Ovary (tissue), 3 donors: ENCODE measurements around the gene PRKG1.

Experiments
- CTCF ChIP-seq, 3 donors: fragments of 450-650 bp in 2 of 3; fragments of 200-600 bp in 1 of 3; IDR thresholded peaks; one replicate each; pipeline versions ENCODE4 v1.5.1 to v1.8.0; 2016 to 2022; ENCODE audit warnings: antibody characterized with exemption in 3 of 3, mild to moderate bottlenecking in 1 of 3
- POLR2A ChIP-seq: fragments of 450-650 bp; IDR thresholded peaks from one replicate; pipeline ENCODE4 v1.6.1; 2017; ENCODE audit warnings: antibody characterized with exemption, mild to moderate bottlenecking, moderate library complexity
- donor health status: DM: no; HTN: no; CAD: no.

GRCh38 chr10:51178634-51179033 is 104.3 kb downstream of the PRKG1 start:
- no peak for TF ChIP-seq CTCF (IDR thresholded peaks at IDR 0.05)
- TF ChIP-seq POLR2A: no peak
